ENCODE measurements around the gene SCYGR1. TPM values are rescaled to one million over a fixed set of nuclear protein-coding genes. Genes with fewer than 3 reads are reported as not detected.
A peak's percentile ranks its signal among the peaks of the same experiment; 100 is the strongest.
"Not testable (repeated sequence)": the region's sequence is repeated elsewhere in the genome, so short reads cannot be mapped to it uniquely, and the experiment has no call there.

The SCYGR1 gene
- total RNA-seq, 1 donor from 2014 or later = not detected

DNA sequence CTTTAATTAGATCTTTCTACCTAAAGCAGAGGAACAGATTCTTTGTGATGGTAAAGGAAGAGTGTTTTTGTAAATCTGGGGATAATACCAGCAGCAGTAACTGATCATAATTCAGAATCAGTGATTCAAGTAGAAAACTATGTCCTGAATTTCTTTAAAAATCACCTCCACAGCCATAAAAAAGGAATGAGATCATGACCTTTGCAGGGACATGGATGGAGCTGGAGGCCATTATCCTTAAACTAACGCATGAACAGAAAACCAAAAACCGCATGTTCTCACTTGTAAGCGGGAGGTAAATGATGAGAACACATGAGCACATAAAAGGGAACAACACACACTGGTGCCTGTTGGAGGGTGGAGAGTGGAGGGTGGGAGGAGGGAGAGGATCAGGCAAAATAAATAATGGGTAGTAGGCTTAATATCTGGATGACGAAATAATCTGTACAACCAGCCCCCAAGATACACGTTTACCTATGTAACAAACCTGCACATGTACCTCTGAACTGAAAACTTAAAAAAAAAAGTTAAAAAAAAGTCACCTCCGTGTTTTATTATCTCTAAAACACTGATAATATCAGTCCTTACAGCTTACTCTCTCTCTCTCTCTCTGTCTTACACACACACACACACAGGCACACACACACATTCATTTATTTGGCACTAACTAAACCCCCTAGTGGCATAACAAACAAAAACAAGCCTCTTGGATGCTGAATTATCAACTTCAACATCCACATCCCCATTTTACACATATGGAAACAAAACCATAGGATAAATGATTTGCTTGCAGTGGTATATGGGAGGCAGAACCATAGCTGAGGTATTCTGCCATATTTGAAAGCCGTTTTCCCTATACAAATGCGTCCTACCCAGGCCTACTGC lies 10.0 kb downstream of the SCYGR1 start:
- DNase-seq (ENCODE audit: missing footprints) (no peak), ATAC-seq (no peak)
- intact Hi-C loops (cut with DNase I) = no loop called here

DNA sequence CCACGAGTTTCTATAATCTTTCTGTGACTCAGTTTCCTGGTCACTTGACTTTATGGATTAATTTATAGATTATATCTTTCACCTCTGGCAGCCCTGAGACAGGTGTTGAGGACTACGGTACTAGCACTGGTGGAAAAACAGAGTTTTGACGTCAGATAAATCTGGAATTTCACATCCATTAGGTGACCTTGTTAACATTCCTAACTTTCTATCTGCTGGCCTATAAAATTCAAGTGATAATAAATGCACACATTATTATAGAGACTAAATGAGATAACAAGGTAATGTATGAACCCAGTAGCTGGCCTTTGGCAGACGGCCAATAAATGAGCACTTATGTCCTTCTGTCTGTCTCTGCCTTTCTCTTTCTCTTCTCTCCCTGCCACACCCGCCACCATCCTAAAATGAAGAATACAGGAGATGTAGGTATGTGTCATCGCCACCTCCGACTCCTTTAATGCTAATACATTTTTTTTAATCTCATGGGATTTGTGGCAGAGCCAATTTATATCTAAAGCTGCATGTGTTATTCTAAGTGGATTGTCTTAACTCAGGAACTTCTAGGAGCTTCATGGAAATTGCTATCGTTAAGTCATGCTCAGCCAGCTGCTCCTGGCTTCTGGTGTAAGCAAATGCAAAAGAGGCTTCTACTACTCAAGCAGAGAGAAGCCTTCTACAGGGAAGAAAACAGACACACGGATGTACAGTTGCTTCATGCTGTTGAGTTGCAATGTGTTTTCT lies 10.9 kb downstream of the SCYGR1 start:
- intact Hi-C loops (cut with DNase I) = no loop called here
- ATAC-seq = no peak
- no peak for DNase-seq (ENCODE audit: missing footprints)

DNA sequence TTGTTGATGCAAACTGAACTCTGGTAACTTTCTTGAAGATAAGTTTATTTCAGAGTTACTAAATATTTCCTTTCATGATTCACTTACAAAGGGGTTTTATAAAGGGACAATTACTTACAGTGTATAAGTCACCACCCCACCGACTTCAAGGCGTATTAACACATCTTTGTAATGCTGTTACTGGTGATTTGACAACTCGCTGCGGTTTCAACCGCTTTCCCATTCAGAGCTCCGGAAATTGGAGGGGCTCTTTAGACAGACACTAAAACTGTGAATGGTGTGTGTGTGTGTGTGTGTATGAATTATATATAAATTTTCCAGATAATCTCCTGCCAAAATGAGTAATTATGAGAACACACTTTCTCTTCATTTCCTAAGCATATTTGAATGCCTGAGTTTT lies 13.6 kb downstream of the SCYGR1 start:
- intact Hi-C loops (cut with DNase I) = no loop called here
- DNase-seq (ENCODE audit: missing footprints) (no peak), ATAC-seq (no peak)

DNA sequence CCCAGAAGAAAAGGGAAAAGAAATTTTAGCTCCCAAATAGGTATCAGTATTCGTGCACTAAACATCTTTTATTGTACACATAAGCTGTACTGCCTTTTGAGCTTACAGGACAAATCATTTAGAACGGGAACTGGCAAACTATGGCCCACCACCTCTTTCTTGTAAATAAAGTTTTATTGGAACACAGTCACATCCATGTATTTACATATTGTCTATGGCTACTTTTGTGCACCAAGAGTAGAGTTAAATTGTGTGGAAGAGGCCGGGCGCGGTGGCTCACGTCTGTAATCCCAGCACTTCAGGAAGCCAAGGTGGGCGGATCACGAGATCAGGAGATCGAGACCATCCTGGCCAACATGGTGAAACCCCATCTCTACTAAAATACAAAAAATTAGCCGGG lies 14.4 kb downstream of the SCYGR1 start:
- no peak for ATAC-seq
- intact Hi-C loops (cut with DNase I) = no loop called here
- DNase-seq (ENCODE audit: missing footprints) = no peak

DNA sequence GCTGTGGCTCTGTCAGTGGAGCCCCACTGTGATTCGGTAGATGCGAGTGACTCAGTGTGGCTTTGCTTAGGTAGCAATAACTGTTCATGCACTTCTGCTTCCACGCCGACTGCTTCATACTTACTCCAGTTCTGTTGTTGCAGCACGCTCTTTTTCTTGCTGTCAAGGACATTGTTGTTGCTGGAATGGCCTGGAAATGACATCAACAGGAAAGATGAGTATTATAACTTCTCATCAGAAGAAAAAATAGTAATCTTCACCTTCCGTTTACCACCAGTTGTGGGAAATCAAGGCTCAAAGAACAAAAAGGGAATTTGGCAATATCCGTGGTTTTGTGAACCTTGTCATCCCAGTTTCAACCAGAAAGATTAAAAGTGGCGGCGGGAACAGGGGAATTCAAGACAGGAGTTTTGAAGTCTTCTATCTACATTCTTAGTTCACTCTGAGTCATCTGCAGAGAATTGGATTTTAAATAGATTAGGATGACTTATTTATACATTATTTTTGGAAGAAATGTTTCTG lies 16.9 kb downstream of the SCYGR1 start:
- DNase-seq (ENCODE audit: missing footprints) (no peak), ATAC-seq (peak; percentile 76)
- intact Hi-C loops (cut with DNase I) = no loop called here

DNA sequence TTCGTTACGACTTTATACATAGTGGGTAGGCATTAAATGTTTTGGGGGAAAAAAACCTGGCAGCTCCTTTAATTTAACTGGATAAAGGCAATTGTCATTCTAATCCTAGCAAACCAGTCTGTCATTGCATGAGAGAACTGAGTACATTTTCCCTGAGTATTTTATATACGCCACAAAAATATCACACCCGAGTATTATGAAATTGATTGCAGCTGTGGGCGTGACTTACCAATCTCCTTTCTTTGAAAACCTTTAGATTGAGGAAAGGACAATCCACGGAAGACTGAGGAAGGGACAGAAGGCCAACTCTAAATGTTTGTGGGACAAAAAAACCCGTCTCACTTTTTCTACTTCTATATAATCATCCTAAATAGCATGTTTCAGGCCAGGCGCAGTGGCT lies 17.7 kb downstream of the SCYGR1 start:
- intact Hi-C loops (cut with DNase I) = no loop called here
- DNase-seq (ENCODE audit: missing footprints) = no peak
- no peak for ATAC-seq

DNA sequence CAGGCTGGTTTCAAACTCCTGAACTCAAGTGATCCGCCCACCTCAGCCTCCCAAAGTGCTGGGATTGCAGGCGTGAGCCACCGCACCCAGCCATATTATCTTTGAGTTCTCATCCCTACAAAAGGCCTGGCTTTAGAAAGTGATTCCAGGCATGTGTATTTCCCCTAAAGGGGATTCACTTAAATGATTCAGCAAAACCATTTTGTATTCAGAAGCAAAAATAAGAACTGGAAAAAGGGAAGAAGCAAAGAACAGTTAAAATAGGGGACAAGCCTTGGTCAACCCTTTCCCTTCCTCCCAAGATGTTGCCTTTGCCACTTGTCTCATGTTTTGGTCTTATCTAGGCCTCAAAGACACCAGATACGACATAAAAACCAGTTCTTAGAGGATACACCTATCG lies 19.2 kb downstream of the SCYGR1 start:
- ATAC-seq (no peak), DNase-seq (ENCODE audit: missing footprints) (no peak)
- intact Hi-C loops (cut with DNase I) = no loop called here

DNA sequence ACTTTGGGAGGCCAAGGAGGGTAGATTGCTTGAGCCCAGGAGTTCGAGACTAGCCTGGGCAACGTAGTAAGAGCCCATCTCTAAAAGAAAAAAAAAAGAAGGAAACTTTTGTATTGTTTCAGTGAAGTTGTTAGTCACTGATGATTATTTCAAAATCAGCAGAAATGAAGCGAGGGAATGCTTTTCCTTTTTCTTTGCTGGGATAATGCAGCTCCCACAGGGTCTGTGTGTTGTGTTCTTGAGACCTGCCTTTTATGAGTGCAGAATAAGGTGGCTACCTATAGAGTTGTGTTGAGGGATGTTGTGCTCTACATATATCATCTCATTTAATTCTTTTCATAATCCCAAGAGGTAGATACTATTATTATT lies 20.3 kb downstream of the SCYGR1 start:
- intact Hi-C loops (cut with DNase I) = no loop called here
- no peak for DNase-seq (ENCODE audit: missing footprints)
- no peak for ATAC-seq

DNA sequence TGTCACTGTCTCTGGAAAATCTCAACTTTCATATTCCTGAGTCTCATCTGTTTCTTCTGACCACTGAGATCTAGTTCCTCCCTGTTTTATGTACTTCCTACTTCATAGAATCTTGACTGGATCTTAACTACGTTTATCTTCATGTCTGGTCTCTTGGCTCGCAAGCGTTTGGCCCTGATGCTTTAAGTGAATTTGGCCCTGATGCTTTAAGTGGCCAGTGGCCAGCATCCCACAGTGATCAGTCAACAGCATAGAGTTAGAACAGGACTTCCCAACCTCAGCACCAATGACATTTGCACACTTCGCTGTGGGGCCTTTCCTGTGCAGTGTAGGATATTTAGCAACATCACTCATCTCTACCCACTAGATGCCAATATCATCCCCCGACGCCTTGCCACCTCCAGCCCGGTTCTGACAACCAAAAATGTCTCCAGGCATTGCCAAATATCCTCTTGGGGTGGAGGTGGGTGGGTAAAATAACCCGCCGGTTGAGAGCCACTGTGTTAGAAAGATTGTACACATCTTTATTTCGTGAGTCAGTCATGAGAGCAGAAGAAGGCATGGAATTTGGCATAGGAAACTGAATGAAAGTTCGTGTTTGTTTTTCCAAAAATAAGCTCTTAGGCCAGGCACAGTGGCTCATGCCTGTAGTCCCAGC lies 20.9 kb downstream of the SCYGR1 start:
- no peak for DNase-seq (ENCODE audit: missing footprints)
- intact Hi-C loops (cut with DNase I) = no loop called here
- ATAC-seq = peak; percentile 41

DNA sequence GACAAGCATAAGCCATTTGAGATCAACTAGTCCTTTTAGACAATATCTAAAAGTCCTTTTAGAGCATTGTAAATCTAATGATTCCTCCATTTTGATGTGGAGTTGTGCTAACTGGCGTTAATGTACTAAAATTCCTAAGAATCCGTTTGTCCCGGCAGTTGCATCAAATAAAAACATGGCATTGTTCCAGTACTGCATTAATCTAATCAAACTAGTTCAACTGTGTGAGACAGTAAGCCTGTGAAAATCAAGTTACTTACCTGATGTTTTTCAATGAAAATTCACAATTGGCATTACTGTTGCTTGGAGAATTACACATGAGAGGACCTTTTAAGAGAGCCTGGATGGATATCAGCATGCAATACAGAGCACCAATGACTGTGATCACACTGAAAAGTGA lies 21.9 kb downstream of the SCYGR1 start:
- intact Hi-C loops (cut with DNase I) = no loop called here
- no peak for DNase-seq (ENCODE audit: missing footprints)
- no peak for ATAC-seq

DNA sequence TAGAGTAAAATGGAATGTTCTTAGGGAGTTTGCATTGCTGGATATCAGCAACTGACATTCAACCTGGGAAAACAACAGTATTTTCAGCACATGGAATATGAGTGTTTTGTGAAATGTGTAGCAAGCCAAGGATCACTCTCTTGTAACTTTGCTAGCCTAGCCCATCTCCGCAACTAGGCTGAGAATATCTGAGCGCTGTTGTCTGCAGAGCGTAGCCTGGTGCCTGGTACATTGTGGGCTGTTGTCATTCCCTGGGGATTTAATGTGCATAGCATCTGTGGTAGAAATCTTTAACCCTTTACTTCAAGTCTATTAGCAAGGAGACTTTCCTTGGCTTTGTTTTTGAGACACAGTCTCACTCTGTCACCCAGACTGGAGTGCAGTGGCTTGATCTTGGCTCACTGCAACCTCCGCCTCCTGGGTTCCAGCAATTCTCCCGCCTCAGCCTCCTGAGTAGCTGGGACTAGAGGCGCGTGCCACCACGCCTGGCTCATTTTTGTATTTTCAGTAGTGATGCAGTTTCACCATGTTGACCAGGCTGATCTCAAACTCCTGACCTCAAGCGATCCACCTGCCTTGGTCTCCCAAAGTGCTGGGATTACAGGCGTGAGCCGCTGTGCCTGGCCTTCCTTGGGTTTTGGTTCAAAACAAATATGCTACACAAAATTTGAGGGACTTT lies 23.0 kb downstream of the SCYGR1 start:
- DNase-seq (ENCODE audit: missing footprints); ATAC-seq; intact Hi-C loops (cut with DNase I): not testable (repeated sequence)

DNA sequence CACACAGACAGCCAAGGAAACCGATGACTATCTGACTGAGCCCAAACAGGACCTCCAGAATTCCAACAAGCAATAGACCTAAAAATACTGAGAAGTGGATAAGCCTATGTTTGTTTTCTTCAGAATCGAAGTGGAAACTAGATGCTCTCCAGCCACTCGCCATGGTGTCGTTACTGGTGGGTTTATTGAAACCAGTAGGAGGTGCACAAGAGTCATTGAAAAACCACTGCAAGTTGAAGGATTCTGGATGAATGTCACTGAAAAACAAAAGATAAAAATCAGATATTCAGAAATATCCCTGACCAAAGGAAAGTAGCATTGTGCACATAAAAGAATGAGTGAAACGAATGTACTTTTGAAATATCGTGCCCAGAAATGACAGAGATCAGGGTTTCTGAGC lies 24.0 kb downstream of the SCYGR1 start:
- intact Hi-C loops (cut with DNase I) = no loop called here
- ATAC-seq (no peak), DNase-seq (ENCODE audit: missing footprints) (no peak)

DNA sequence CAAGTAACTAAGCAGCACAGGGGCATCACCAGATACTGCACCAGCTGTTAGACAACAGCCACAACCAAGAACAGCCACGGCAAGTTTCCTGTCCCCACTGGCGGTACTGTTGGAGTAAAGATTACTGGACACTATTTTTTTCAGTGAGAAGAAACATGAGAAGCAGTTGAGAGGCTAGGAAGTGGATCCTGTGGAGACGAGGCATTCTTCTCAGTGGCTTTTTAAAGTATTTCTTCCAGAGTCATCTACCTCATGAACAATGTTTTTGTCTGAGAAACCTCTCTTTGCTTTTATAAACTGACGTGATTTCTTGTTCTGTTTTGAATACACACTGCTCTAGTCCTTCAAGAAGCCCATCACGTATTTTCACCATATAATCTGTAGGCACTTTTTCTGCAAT lies 27.4 kb downstream of the SCYGR1 start:
- DNase-seq (ENCODE audit: missing footprints) (no peak), ATAC-seq (no peak)
- intact Hi-C loops (cut with DNase I) = no loop called here

DNA sequence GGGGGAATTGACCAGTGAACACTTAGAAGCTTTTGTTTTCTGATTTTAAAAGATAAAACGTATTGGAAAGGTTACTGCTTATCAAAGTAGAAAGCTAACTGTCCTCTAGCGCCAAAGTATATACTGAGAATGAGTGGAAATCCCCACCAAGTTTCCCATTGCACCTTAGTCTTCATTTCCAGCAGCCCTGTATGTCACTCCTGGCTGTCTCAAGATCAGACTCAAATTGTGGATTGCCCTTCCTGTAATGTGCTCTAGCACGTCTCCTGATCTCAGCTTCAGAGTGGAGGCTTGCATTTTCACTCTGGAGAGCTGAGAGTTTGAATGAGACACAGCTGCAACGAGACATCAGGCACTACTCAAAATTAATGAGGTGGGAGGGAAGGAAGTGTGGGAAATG lies 36.1 kb downstream of the SCYGR1 start:
- intact Hi-C loops (cut with DNase I) = no loop called here
- ATAC-seq (no peak), DNase-seq (ENCODE audit: missing footprints) (no peak)

DNA sequence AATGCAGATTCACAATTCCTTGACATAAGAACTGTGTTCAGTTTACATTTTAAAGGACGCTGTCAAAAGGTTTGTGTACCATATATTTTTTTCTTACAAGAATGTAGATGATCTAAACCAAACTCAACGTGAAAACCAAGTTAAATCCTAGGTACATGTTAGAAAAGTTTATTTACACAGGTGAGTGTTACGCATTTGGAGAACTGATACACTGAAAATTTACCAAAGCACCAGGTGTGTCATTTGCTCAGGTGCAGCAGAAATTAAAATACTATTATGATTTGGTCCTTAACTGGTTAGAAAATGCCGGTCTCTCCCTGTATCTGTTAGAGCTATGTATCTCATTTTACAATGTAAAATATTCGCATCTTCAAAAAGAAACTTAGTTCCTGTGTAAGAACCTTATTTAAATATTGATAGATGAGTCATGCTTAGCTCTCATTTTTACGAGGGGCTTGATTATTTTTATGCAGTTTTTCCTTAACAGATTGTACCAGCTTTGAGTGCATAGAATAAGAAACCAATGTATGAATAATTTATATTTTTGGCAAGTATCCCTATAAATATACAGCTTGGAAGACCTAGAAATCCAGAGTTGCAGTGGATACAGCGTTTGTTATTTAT lies 37.6 kb downstream of the SCYGR1 start:
- intact Hi-C loops (cut with DNase I) = no loop called here
- ATAC-seq (no peak), DNase-seq (ENCODE audit: missing footprints) (no peak)

DNA sequence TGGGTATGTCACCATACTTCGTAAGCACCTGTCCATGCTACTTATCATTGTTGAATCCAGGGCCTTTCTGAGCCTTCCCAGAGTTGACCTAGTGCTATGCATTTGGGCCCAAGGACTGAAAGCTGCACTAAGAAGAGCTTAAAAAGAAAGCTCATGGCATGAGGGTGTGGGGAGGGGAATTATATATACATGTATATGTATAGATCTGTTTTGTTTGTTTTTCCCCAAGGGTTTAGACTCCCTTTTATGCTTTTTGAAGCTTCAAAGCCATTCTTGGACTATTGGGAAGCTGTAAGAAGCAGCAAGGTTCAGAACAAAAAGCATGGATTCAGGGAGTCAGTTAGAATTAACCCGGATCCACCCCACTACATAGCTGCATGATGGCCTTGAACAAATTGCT lies 39.4 kb downstream of the SCYGR1 start:
- DNase-seq (ENCODE audit: missing footprints) = no peak
- no peak for ATAC-seq
- intact Hi-C loops (cut with DNase I) = no loop called here

DNA sequence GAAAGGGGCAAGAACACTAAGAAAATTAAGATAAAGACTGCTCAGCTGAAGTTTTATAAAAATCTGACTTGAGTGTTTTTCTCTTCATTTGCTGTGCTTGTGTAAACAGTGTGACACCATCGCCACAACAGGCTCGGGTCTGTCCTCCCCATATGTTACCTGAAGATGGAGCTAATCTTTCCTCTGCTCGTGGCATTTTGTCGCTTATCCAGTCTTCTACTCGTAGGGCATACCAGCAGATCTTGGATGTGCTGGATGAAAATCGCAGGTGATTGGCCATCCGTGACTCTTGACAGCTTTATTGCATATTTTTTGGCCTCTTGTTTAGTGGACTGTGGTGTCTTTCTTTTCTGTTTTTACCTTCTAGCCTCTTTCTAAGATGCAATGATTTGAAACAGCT lies 40.6 kb downstream of the SCYGR1 start:
- ATAC-seq = no peak
- intact Hi-C loops (cut with DNase I) = no loop called here
- no peak for DNase-seq (ENCODE audit: missing footprints)

DNA sequence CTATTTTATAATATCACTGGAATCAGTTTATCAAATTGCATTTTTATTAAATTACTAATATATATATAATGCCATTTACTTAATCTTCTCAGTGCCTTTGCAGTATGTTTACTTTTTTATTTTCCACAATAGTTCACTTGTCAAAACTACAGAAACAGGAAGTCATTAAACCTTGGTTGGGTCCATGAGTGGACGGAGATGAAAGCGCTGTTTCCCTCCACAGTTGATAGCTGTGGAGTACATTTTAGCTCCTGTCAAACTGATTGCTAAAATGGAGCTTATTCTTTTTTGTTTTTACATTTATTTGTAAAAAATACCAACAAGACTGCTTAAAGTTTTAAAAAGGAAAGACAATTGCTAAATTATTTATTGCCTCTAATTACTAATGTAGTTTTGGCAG lies 43.5 kb downstream of the SCYGR1 start:
- DNase-seq (ENCODE audit: missing footprints) (no peak), ATAC-seq (no peak)
- intact Hi-C loops (cut with DNase I) = no loop called here

DNA sequence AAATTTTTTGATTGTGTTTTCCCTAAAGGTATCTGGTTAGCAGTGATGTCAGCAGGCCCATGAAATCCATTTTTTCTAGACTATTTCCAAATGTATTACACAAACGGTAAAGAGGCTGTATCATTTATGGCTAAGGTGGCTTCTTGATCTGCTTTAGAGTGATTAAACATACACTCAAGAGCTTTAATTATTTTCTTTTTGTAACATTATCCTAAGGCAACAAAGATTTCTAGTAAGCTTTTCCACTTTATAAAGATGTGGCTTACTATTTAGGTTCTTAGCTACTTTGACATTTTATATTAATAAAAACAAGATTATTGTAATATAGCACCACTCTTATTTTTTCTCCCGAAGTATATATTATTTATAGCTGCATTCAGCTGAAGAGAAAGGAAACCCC lies 46.2 kb downstream of the SCYGR1 start:
- DNase-seq (ENCODE audit: missing footprints) (no peak), ATAC-seq (no peak)
- intact Hi-C loops (cut with DNase I) = no loop called here

Measured in Right ventricle myocardium inferior (tissue), 1 donor.